T1000 (cell line): ENCODE results near the gene EEF1A2.
"Not testable (repeated sequence)": the region's sequence is repeated elsewhere in the genome, so short reads cannot be mapped to it uniquely, and the experiment has no call there.

Experiments
- DNase-seq: peaks from one replicate; lab custom pipeline; 2025; ENCODE audit warnings: mixed read lengths; lab: John Stamatoyannopoulos, UW

Gene EEF1A2

GRCh38 chr20:63520504-63520933, 21.6 kb upstream of the EEF1A2 start, which contains the start of gene PPDPF:
Gene PPDPF, plus strand, starts transcription at chr20:63520765. Its CDS starts 544 bp downstream, at chr20:63521309.
- peak; percentile 69 for DNase-seq

- DNase-seq, result no peak
These were observed 21.0 kb upstream of the EEF1A2 start for GRCh38 chr20:63519668-63520503.

- no peak for DNase-seq
These were observed 20.2 kb upstream of the EEF1A2 start for GRCh38 chr20:63518946-63519667.

GRCh38 chr20:63518351-63518861, 19.5 kb upstream of the EEF1A2 start:
- DNase-seq, result no peak

GRCh38 chr20:63517376-63518309, 18.8 kb upstream of the EEF1A2 start:
- no peak for DNase-seq

GRCh38 chr20:63514520-63514919, 15.6 kb upstream of the EEF1A2 start:
- not testable (repeated sequence) for DNase-seq

- no peak for DNase-seq
These were observed 14.3 kb upstream of the EEF1A2 start for GRCh38 chr20:63513207-63513606.

GRCh38 chr20:63509088-63509564, 10.2 kb upstream of the EEF1A2 start:
- DNase-seq, result no peak

GRCh38 chr20:63508072-63508768, 9.3 kb upstream of the EEF1A2 start:
- DNase-seq, result no peak

- DNase-seq, result no peak
These were observed 8.3 kb upstream of the EEF1A2 start for GRCh38 chr20:63507083-63507743.

- DNase-seq, result no peak
These were observed 6.8 kb upstream of the EEF1A2 start for GRCh38 chr20:63505723-63506122.

GRCh38 chr20:63505281-63505680, 6.4 kb upstream of the EEF1A2 start:
- DNase-seq, result no peak

- DNase-seq, result no peak
These were observed 5.8 kb upstream of the EEF1A2 start for GRCh38 chr20:63504642-63505041.

GRCh38 chr20:63503524-63503923, 4.6 kb upstream of the EEF1A2 start:
- DNase-seq, result no peak

- no peak for DNase-seq
These were observed 3.8 kb upstream of the EEF1A2 start for GRCh38 chr20:63502671-63503172.

GRCh38 chr20:63501818-63502670, 3.2 kb upstream of the EEF1A2 start:
- DNase-seq, result no peak

GRCh38 chr20:63500902-63501817, 2.3 kb upstream of the EEF1A2 start:
- no peak for DNase-seq
